ENCODE data around the gene SBSN.

Gene SBSN

DNA sequence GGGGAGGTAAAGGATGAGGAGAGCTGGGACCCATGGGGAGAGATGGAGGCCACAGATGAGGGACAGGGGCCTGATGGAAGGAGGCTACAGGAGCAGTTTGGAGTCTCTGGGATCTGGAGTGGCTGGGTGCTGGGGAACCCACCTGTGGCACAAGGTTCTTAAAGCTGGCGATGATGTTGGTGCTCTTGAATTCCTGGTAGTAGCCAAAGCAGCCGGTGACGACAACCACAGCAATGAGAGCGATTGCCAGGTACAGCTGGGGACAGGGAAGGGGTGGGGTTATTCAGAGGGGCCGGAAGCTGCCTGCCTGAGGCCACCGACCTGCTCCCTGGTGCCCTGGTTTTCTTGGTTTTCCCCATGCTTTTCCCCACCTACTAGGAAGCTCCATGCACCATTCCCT is 32.6 kb upstream of the SBSN start:
- WGBS (ENCODE audit: insufficient coverage, insufficient read length), result no CpG with 5 or more reads among the region's 6 CpGs
- Histone ChIP-seq H3K4me1 (ENCODE audit: control insufficient read depth, insufficient read depth, low read length) (peaks cover 6% of the 10 kb centered on the region; the same call in 1 of the 2 replicates), H3K4me3 (ENCODE audit: low read length) (no peak overlapping the region), H3K9me3 (ENCODE audit: control insufficient read depth, insufficient read depth, low read length) (no peaks in the 10 kb centered on the region), H3K36me3 (ENCODE audit: control insufficient read depth, insufficient read depth, low read length) (no peaks in the 10 kb centered on the region), H3K27me3 (ENCODE audit: control insufficient read depth, insufficient read depth, low read length) (no peaks in the 10 kb centered on the region), H3K27ac (ENCODE audit: low read length) (no peak overlapping the region)
- DNase-seq (ENCODE audit: low read depth, low spot score), result no peak

DNA sequence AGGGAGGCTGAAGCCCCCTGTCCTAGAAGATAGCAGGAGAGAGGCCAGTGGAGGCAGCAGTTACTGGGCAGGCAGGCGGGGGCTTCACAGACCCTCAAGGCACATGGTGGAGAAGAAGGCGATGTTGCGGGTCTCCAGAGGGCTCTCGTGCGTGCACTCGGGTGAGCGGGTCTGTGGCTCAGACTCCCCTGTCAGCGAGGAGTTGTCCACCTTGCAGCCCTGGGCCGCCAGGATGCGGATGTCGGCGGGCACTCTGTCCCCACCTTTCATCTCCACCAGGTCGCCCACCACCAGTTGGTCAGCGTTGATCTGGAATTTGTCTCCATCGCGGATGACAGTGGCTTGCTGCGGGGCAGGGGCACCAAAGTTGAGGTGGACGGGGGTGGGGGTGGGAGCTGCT is 32.2 kb upstream of the SBSN start:
- Histone ChIP-seq H3K36me3 (ENCODE audit: control insufficient read depth, insufficient read depth, low read length) (no peaks in the 10 kb centered on the region), H3K27me3 (ENCODE audit: control insufficient read depth, insufficient read depth, low read length) (no peaks in the 10 kb centered on the region), H3K9me3 (ENCODE audit: control insufficient read depth, insufficient read depth, low read length) (no peaks in the 10 kb centered on the region), H3K4me1 (ENCODE audit: control insufficient read depth, insufficient read depth, low read length) (peaks cover 6% of the 10 kb centered on the region; the same call in 1 of the 2 replicates), H3K4me3 (ENCODE audit: low read length) (no peak overlapping the region), H3K27ac (ENCODE audit: low read length) (no peak overlapping the region)
- DNase-seq (ENCODE audit: low read depth, low spot score), result no peak
- no CpG with 5 or more reads among the region's 18 CpGs for WGBS (ENCODE audit: insufficient coverage, insufficient read length)

DNA sequence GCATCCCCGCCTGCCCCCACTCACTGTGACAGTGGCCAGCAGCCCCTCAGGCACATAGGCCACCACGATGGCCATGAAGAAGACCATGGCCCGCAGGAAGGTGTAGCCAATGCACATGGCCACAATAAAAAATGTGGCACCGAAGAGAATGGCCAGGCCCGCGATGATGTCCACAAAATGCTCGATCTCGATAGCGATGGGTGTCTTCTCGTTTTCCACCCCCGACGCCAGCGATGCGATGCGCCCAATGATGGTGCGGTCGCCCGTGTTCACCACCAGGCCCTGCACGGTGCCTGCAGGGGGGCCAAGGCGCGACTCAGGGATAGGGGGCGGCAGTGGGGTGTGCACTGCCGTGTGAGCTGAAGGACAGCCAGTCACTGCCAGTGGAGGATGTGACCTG is 31.7 kb upstream of the SBSN start:
- Histone ChIP-seq H3K4me3 (ENCODE audit: low read length) (no peak overlapping the region), H3K9me3 (ENCODE audit: control insufficient read depth, insufficient read depth, low read length) (no peaks in the 10 kb centered on the region), H3K4me1 (ENCODE audit: control insufficient read depth, insufficient read depth, low read length) (peaks cover 6% of the 10 kb centered on the region; the same call in 1 of the 2 replicates), H3K27me3 (ENCODE audit: control insufficient read depth, insufficient read depth, low read length) (no peaks in the 10 kb centered on the region), H3K36me3 (ENCODE audit: control insufficient read depth, insufficient read depth, low read length) (no peaks in the 10 kb centered on the region), H3K27ac (ENCODE audit: low read length) (no peak overlapping the region)
- no CpG with 5 or more reads among the region's 23 CpGs for WGBS (ENCODE audit: insufficient coverage, insufficient read length)
- no peak for DNase-seq (ENCODE audit: low read depth, low spot score)

DNA sequence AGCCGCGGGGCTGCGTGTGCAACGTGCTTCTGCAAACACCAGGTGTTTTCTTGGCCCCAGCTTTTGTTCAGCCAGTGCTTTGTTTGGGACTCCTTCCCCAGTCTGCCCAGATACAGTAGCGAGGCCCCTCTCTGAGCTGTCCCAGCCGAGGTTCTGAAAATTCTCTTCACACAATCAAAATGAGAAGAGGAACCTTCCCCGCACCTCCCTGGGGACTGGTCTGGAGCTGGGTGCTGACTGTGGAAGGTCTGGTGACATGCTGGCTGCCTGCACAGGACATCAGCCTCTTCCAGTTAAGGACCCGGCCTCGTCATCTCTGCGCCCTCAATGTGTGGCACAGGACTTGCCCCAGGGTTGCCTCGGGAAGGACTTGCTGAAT is 31.2 kb upstream of the SBSN start:
- Histone ChIP-seq H3K9me3 (ENCODE audit: control insufficient read depth, insufficient read depth, low read length) (no peaks in the 10 kb centered on the region), H3K4me1 (ENCODE audit: control insufficient read depth, insufficient read depth, low read length) (peaks cover 6% of the 10 kb centered on the region; the same call in 1 of the 2 replicates), H3K27ac (ENCODE audit: low read length) (no peak overlapping the region), H3K27me3 (ENCODE audit: control insufficient read depth, insufficient read depth, low read length) (no peaks in the 10 kb centered on the region), H3K4me3 (ENCODE audit: low read length) (no peak overlapping the region), H3K36me3 (ENCODE audit: control insufficient read depth, insufficient read depth, low read length) (no peaks in the 10 kb centered on the region)
- no peak for DNase-seq (ENCODE audit: low read depth, low spot score)
- no CpG with 5 or more reads among the region's 11 CpGs for WGBS (ENCODE audit: insufficient coverage, insufficient read length)

DNA sequence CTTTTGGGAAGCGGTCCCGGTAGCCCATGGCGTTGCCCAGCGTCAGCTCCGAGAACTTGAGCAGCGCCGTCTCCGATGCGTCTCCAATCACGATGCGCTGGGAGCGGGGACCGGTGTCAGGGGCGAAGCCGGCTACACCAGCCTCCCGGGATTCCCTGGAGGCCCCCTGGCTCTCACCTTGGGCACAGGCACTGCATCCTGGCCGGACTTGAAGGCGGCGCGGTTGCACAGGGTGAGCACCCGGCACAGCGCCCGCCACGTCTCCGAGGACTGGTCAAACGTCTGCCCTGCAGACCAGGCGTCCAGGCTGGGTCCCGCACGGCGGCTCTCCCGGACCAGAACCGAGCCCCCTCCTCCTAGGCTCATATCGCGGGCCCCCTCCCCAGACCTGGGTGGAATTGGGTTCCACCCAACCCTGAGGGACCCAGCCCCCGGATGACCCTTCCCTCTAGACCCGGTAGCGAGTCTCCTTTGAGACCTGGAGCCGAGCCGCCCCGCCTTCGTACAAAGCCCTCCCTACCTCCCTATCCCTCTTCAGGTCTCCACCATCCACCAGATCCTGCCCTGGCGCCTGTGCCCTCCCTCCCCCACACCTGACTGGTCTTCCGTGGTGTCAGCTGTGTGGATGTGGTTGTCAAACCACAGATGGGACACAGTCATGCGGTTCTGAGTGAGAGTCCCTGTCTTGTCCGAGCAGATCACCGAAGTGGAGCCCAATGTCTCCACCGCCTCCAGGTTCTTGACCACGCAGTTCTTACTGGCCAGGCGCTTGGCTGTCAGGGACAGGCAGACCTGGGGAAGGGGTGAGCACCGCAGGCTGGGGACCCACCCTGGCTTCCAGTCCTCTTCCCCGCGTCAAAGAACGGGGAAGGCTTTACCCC is 30.5 kb upstream of the SBSN start:
- whole genome bisulfite sequencing (ENCODE audit: insufficient coverage, insufficient read length), result no CpG with 5 or more reads among the region's 53 CpGs

DNA sequence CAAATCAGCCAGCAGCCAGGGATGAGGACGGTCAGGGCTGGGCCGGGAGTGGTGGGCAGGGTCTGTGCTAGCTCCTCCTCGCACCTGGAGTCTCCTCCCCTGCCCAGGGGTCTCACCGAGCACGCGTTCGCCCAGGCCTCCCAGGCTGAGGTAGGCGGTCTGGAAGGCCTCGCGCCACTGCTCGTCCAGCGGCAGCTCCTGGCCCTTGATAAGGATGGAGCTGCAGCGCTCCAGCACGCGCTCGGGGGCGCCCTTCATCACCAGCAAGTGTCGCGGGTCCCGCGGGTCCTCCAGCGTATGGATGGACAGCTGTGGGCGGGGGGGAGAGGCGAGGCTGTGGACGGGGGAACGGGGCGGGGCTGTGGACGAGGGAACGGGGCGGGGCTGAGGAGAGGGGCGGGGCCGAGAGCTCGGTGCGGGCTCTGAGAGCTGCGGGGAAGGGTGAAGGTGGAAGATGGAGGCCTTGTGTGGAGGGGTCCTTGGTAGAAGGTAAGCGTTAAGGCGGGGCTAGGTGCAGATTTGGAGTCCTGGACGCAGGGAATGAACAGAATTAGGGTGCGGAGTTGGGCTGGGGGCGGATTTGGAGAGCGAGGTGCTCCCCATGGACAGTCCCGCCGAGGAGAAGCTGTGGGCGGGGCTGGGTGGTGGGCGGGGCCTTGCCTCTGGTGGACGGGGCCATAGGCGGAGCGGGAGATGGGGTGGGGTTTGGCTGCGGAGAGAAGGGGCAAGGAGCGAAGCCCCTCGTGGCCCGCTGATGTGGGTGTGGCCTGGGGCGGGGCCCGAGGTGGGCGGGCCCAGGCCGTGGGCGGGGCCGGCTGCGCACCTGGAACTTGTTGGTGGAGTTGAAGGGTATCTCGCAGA is 29.7 kb upstream of the SBSN start:
- peak; percentile 77 for DNase-seq (ENCODE audit: low read depth, low spot score)
- Histone ChIP-seq H3K9me3 (ENCODE audit: control insufficient read depth, insufficient read depth, low read length) (no peaks in the 10 kb centered on the region), H3K36me3 (ENCODE audit: control insufficient read depth, insufficient read depth, low read length) (no peaks in the 10 kb centered on the region), H3K4me1 (ENCODE audit: control insufficient read depth, insufficient read depth, low read length) (peaks cover 6% of the 10 kb centered on the region; the same call in 1 of the 2 replicates), H3K27ac (ENCODE audit: low read length) (no peak overlapping the region), H3K27me3 (ENCODE audit: control insufficient read depth, insufficient read depth, low read length) (no peaks in the 10 kb centered on the region), H3K4me3 (ENCODE audit: low read length) (peak overlapping the region; percentile 70; the same call in 1 of the 2 replicates)
- WGBS (ENCODE audit: insufficient coverage, insufficient read length), result no CpG with 5 or more reads among the region's 60 CpGs

More for the DNA sequence above, 30.5 kb upstream of the SBSN start:
- H3K4me3 ChIP-seq (ENCODE audit: low read length), result peak overlapping the region; percentile 31; the same call in 1 of the 2 replicates
- H3K4me1 ChIP-seq (ENCODE audit: control insufficient read depth, insufficient read depth, low read length), result peaks cover 6% of the 10 kb centered on the region; the same call in 1 of the 2 replicates
- DNase-seq (ENCODE audit: low read depth, low spot score), result no peak
- H3K27ac ChIP-seq (ENCODE audit: low read length), result no peak overlapping the region
- no peaks in the 10 kb centered on the region for H3K36me3 ChIP-seq (ENCODE audit: control insufficient read depth, insufficient read depth, low read length)
- H3K9me3 ChIP-seq (ENCODE audit: control insufficient read depth, insufficient read depth, low read length), result no peaks in the 10 kb centered on the region
- no peaks in the 10 kb centered on the region for H3K27me3 ChIP-seq (ENCODE audit: control insufficient read depth, insufficient read depth, low read length)

DNA sequence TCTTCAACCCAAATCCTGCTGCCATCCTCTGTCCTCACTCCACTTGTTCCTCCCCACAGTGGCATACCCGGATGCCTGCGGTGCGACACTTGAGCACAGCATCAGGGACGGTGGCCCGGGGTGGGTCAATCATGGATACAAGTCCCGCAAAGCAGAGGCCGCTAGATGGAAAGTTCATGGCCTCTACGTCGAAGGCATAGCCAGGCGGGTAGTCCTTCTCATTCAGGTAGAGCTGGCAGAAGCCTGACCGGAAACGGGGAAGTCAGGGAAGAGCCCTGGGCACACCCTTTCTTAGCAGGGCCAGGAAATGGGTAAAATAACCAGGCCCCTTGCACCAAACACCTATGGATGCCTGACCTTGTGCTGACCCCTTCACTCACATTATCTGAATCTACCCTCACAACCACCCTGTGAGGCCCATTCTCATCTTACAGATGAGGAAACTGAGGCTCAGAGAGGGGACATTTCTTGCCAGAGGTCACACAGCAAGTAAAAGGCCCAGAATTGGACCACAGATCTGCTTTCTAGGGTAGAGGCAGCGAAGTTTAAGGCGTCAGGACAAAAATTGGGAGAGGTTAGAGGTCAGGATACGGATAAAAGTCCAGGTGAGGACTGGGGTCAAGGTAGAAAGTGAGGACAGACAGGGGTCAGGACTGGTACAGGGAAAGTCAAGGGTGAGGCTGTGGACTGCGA is 28.9 kb upstream of the SBSN start:
- Histone ChIP-seq H3K36me3 (ENCODE audit: control insufficient read depth, insufficient read depth, low read length) (no peaks in the 10 kb centered on the region), H3K9me3 (ENCODE audit: control insufficient read depth, insufficient read depth, low read length) (no peaks in the 10 kb centered on the region), H3K4me3 (ENCODE audit: low read length) (peak overlapping the region; percentile 70; the same call in 1 of the 2 replicates), H3K4me1 (ENCODE audit: control insufficient read depth, insufficient read depth, low read length) (peaks cover 5% of the 10 kb centered on the region; the same call in 1 of the 2 replicates), H3K27me3 (ENCODE audit: control insufficient read depth, insufficient read depth, low read length) (no peaks in the 10 kb centered on the region), H3K27ac (ENCODE audit: low read length) (no peak overlapping the region)
- DNase-seq (ENCODE audit: low read depth, low spot score), result no peak
- no CpG with 5 or more reads among the region's 16 CpGs for WGBS (ENCODE audit: insufficient coverage, insufficient read length)

DNA sequence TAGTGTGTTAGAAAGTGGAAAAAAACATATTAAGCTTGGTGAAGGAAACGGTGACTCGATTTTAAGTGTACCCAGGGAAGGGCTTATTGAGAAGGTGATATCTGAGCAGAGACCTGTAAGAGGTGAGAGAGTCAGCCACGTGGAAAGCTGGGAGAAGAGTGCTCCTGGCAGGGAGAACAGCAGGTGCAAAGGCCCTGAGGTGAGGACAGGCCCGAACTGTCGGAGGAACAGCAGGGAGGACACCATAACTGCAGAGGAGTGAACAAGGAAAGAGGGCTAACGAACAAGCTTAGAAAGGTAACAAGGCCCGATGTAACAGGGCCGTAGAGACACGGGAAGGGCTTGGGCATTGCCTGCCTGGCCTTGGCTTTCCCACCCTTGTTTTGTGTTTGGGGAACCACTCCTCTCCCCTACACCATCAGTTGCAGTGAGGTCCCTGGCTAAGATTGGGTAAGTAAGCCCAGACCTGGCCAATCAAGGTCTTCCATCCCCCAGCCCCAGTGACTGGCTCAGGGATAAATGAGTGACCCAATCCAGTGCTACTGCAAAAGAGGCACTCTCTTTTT is 28.0 kb upstream of the SBSN start:
- Histone ChIP-seq H3K27me3 (ENCODE audit: control insufficient read depth, insufficient read depth, low read length) (no peaks in the 10 kb centered on the region), H3K4me1 (ENCODE audit: control insufficient read depth, insufficient read depth, low read length) (peaks cover 5% of the 10 kb centered on the region; the same call in 1 of the 2 replicates), H3K9me3 (ENCODE audit: control insufficient read depth, insufficient read depth, low read length) (no peaks in the 10 kb centered on the region), H3K4me3 (ENCODE audit: low read length) (no peak overlapping the region), H3K27ac (ENCODE audit: low read length) (no peak overlapping the region), H3K36me3 (ENCODE audit: control insufficient read depth, insufficient read depth, low read length) (no peaks in the 10 kb centered on the region)
- no peak for DNase-seq (ENCODE audit: low read depth, low spot score)
- 100% methylated on average over 2 of the region's 9 CpGs for WGBS (ENCODE audit: insufficient coverage, insufficient read length)

DNA sequence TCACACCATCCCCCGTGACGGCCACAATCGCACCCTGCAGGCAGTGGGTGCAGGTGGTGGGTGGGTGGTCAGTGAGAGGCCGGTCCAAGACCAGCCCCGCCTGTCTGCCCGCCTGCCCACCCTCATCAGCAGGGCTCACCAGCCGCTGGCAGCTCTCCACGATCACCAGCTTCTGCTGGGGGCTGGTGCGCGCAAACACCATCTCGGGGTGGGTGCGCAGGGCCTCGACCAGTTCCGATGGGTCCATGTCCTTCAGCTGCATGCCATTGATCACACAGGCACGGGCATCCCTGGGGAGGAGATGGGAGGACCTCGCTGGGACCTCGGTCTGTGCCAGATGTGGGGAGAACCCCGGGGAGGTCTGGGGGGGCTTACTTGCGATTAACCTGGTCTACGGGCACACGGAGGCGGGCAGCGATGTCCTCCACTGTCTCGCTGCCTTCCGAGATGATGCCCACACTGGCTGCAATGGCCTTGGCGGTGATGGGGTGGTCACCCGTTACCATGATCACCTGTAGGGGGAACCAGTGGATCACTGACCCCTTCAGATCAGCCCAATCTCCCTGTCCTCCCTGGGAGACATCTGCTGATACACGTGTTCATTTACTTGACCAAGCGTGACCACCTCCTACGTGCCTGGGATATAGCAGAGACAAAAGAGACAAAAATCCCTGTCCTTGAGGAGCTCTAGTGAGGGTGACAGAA is 27.3 kb upstream of the SBSN start:
- no peaks in the 10 kb centered on the region for H3K9me3 ChIP-seq (ENCODE audit: control insufficient read depth, insufficient read depth, low read length)
- no peak for DNase-seq (ENCODE audit: low read depth, low spot score)

More for the DNA sequence above, 27.3 kb upstream of the SBSN start:
- Histone ChIP-seq H3K4me1 (ENCODE audit: control insufficient read depth, insufficient read depth, low read length) (peaks cover 5% of the 10 kb centered on the region; the same call in 1 of the 2 replicates), H3K4me3 (ENCODE audit: low read length) (no peak overlapping the region), H3K27me3 (ENCODE audit: control insufficient read depth, insufficient read depth, low read length) (no peaks in the 10 kb centered on the region), H3K36me3 (ENCODE audit: control insufficient read depth, insufficient read depth, low read length) (peaks cover 6% of the 10 kb centered on the region), H3K27ac (ENCODE audit: low read length) (no peak overlapping the region)
- no CpG with 5 or more reads among the region's 30 CpGs for WGBS (ENCODE audit: insufficient coverage, insufficient read length)

Measured in iPS DF 6.9 (cell line).